GM10266 (cell line): ENCODE data around the gene TRAPPC3.

ENCODE experiments used
- DNase-seq: peaks from one replicate; pipeline ENCODE4 v3.0.0; 2012; ENCODE audit errors: extremely low spot score
- TF ChIP-seq, protein P1 (sequence below): IDR thresholded peaks from 2 replicates; pipeline ENCODE4 v1.5.1; 2012; ENCODE audit warnings: mild to moderate bottlenecking, low read depth; ENCODE audit not compliant: control insufficient read depth, insufficient read depth; ENCODE audit errors: missing control alignments

The TRAPPC3 gene

DNA sequence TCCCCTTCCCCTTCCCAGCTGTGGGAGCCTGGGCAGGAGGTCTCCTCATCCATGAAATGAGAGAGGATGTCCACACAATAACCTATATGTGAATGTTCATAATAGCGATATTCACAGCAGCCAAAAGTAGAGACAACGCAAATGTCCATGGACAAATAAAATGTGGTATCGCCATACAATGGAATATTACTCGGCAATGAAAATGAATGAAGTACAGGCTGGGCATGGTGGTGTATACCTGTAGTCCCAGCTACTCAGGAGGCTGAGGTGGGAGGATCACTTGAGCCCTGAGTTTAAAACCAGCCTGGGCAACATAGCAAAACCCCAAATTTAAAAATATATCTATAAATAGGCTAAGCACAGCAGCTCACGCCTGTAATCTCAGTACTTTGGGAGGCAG lies 47.7 kb downstream of the TRAPPC3 start:
- TF ChIP-seq, protein P1, sequence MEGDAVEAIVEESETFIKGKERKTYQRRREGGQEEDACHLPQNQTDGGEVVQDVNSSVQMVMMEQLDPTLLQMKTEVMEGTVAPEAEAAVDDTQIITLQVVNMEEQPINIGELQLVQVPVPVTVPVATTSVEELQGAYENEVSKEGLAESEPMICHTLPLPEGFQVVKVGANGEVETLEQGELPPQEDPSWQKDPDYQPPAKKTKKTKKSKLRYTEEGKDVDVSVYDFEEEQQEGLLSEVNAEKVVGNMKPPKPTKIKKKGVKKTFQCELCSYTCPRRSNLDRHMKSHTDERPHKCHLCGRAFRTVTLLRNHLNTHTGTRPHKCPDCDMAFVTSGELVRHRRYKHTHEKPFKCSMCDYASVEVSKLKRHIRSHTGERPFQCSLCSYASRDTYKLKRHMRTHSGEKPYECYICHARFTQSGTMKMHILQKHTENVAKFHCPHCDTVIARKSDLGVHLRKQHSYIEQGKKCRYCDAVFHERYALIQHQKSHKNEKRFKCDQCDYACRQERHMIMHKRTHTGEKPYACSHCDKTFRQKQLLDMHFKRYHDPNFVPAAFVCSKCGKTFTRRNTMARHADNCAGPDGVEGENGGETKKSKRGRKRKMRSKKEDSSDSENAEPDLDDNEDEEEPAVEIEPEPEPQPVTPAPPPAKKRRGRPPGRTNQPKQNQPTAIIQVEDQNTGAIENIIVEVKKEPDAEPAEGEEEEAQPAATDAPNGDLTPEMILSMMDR = no peak

DNA sequence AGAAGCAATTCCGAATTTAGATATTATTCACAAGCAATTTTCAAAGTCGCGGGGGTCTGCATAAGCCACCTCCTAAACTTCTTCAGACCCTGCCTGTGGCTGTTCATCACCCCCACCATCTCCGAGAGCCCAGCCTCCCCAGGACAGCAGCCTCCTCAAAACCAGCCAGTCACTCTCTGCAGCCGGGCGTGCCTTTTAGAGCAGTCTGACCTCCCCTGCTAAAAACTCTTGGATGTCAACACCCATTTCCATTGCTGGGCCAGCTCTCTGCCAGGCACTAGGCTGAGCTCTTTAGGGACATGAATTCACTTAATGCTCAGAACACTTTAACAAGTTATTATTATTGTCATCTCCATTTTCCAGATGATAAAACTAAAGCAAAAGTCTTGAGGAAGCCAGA lies 48.9 kb downstream of the TRAPPC3 start:
- TF ChIP-seq, protein P1 = no peak
- DNase-seq = no peak

More for the DNA sequence above, 47.7 kb downstream of the TRAPPC3 start:
- DNase-seq = no peak

- TF ChIP-seq, protein P1 = peak; percentile 91
- DNase-seq = peak; percentile 90
Measured at GRCh38 chr1:36099681-36100341, 49.5 kb downstream of the TRAPPC3 start.

DNA sequence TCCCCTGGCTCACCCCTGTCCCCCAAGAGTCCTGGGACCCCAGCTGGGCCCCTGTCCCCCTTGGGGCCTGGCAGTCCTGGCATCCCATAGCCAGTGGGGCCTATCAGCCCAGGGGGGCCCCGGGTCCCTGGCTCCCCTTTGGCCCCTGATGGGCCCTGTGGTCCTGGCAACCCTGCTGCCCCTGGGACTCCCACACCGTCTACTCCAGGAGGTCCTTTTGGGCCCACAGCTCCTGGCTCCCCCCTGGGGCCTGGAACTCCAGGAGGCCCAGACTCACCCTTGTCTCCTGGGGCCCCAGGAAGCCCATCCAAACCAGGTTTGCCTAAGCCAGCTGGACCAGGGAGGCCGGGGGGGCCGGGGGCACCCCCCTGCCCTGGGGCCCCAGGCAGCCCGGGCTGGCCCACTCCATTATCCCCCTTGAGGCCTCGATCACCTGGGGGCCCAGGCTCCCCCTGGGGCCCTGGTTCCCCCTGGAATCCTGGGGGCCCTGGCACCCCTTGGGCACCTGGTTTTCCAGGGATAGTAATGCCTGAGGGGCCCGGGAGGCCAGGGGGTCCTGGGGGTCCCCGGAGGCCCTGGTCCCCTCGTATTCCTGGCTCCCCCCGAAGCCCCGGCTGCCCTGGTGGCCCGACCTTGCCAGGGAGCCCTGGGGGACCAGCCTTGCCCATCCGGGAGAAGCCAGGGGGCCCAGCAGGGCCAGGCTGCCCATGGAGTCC lies 50.5 kb downstream of the TRAPPC3 start:
- no peak for DNase-seq
- TF ChIP-seq, protein P1 = no peak

DNA sequence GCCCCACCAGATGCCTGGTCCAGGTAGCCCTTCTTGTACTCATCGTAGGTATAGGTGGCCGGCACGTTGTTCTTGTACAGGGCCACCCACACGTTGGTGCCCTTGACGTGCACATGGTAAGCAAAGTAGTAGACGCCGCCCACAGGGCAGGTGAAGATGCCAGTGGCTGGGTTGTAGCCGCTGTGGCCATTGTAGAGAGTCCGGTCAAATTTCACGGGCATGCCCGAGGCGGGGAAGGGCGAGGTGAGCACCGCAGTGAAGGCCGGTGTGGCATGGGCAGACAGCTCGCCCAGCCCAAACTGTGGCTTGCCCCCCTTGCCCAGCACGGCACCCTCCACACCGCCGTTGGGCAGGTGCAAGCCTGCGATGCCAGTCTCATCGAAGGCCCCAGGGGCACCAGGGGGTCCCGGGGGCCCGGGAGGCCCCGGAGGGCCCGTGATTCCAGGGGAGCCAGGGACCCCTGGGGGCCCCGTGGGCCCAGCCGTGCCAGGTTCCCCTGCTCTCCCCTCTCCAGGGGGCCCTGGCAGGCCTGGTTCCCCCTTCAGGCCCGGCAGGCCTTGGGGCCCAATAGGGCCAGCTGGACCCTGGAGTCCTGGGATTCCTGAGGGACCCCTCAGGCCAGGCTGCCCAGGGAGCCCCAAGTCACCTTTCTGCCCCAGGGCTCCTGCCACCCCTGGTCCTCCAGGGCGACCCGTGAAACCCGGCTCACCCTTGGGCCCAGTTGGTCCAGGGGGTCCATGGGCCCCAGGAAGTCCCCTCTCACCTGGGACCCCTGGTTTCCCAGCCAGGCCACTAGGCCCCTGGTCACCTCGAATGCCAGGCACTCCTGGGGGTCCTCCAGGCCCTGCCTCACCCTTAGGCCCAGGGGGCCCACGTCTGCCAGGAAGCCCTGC lies 51.3 kb downstream of the TRAPPC3 start:
- TF ChIP-seq, protein P1 = no peak
- DNase-seq = no peak

DNA sequence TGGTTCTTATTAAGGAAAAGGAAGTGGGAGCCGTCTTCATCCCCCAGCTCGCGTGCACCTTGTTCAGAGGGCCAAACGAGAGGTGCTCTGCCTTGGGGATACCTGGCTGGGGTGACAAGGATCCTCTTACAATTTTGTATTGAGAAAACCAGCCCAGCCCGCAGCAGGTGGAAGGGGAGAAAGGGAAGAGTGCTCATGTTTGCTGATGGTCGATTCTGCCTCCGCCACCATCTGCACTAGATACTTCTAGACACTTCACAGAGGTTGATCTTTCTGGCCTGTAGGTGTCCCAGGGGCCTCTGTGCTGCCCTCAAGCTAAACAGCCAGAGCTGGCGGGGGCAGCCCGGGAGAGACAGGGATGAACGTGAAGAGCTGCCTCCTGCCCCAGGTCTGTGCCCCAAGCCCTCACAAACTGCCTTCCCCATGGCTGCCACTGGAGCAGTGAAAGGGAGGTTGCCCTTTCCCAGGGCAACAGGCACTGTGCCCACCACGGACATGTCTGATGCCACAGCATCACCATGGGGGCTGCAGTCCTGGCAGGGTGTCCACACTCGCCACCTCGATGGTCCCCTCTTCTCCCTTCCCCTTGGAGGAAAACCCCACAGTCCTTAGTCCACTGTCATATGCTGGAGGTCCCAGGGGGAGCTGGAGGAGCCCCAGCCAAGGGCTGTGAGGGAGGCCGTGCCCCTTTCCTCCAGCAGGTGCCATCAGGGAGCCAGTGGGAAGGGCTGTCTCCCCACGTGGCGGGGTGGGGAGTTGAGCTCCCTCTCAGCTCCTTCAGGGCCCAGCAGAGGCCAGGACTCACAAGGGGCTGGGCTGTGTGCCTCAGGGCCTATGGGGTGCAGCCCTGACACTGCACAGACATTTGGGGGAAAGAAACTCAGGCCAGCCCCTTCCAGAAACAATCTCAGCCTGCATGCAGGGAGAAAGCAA lies 52.5 kb downstream of the TRAPPC3 start:
- no peak for DNase-seq
- TF ChIP-seq, protein P1 = no peak
